ENCODE data around the gene RPS6KA5.
"Not testable (repeated sequence)": the region's sequence is repeated elsewhere in the genome, so short reads cannot be mapped to it uniquely, and the experiment has no call there.

RPS6KA5 gene

DNA sequence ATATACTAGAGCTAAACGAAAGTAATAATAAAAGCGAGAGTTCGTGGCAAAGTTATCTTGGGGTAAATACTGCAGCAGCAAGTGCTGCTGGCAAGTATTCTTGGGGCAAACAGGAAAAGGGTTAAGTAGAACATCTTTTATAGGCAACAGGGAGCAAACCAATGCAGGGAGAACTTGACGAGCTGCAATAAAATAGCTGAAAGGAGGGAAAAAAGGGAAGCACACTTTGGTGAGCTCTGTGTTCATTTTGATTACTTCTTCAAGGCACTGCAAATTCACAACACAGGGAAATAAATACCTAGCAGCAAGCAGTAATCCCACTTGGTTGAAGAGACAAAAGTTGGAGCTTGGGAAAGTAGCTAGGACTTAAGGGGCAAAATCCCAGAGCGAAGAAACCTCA, 201.9 kb downstream of the RPS6KA5 start:
- DNase-seq = no peak

DNA sequence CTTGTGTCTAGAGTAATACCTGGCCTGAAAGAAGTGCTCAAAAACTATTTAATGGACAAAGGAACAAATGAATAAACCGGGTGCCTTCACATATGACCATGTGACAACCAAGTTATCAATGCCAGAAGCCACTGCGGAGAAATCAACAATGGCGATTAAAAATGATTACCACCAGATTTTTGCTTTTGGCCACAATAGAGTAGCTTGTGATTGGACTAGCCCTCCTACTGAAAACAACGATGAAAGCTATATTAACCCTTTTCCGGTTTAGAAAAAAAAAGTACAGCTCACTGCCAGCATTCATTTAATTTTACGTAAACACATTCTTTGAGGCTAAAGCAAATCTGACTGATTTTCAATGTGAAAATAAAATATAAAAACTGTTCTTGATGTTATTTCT, 202.6 kb downstream of the RPS6KA5 start:
- DNase-seq = no peak

- DNase-seq = not testable (repeated sequence)
Measured at GRCh38 chr14:90856115-90856514, 204.3 kb downstream of the RPS6KA5 start.

GRCh38 chr14:90853116-90853515, 207.3 kb downstream of the RPS6KA5 start:
- no peak for DNase-seq

- DNase-seq = no peak
Measured at GRCh38 chr14:90851327-90852036, 209.0 kb downstream of the RPS6KA5 start.

DNA sequence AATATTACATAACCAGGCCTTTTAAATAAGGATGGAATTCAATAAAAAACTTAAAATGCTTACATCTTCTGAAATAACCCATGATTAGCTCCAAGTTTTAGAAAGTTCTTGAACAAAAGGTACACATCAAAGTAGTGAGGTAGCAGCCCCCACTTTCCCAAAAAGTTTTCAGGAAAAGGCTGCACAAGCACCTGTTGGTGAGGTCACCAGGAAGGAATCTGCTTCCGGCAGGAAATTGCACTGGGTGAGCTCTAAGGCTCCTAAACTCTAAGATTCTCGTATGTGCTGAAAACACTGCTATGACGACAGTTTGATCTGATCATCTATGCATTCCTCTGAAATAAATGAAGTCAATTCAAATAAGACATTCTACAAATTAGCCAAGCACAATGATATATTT, 210.0 kb downstream of the RPS6KA5 start:
- no peak for DNase-seq

GRCh38 chr14:90849787-90850444, 210.5 kb downstream of the RPS6KA5 start:
- DNase-seq = no peak

GRCh38 chr14:90848944-90849731, 211.3 kb downstream of the RPS6KA5 start:
- no peak for DNase-seq

- DNase-seq = no peak
Measured at GRCh38 chr14:90846511-90846910, 213.9 kb downstream of the RPS6KA5 start.

GRCh38 chr14:90844321-90844720, 216.1 kb downstream of the RPS6KA5 start:
- DNase-seq = peak; percentile 41

DNA sequence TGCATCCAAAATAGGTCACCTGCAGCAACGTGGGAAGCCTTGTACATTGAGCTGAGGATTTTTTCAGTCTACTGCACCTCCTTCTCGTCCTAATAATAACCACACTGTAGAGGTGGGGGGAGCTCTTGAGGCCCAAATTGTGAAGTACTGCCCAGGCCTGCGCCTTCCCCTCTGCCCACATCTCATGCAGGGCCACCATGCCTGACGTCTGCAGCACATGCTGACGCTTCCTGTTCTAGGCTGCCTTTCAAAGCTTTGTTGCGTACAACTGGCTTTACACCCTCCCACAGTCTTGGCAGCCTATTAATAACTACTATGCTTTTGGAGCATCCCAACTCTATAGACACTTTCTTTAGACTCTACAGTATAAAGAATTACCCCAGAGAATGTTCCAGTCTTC, 217.7 kb downstream of the RPS6KA5 start:
- DNase-seq = peak; percentile 38

GRCh38 chr14:90840667-90841066, 219.8 kb downstream of the RPS6KA5 start:
- peak; percentile 15 for DNase-seq

DNA sequence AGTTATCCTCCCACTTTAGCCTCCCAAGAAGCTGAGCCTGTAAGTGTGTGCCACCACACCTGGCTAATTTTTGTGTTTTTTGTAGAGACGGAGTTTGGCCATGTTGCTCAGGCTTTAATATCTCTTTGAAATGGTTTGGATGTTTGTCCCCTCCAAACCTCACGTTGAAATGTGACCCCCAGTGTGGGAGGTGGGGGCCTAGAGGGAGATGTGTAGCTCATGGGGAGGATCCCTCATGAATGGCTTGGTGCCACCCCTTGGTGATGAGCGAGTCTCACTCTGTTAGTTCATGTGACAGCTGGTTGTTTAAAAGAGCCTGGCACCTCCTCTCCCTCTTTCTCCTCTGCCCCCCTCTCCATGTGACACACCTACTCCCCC, 220.6 kb downstream of the RPS6KA5 start:
- DNase-seq = peak; percentile 24

- peak; percentile 40 for DNase-seq
Measured at GRCh38 chr14:90839024-90839888, 221.2 kb downstream of the RPS6KA5 start.

DNA sequence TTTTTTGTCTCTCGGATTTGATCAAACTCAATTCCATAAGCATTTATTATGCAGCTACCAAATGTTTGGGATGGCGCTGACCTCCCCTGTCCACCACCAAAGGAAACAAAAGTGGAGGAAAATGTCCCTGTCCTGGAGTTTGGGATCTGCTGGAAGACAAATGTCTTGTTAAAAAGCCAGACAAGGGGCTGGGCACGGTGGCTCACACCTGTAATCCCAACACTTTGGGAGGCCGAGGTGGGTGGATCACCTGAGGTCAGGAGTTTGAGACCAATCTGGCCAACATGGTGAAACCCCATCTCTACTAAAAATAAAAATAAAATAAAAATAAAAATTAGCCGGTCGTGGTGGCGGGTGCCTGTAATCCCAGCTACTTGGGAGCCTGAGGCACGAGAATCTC, 221.9 kb downstream of the RPS6KA5 start:
- DNase-seq = not testable (repeated sequence)

GRCh38 chr14:90837355-90837754, 223.1 kb downstream of the RPS6KA5 start:
- DNase-seq = peak; percentile 30

- DNase-seq = no peak
Measured at GRCh38 chr14:90836692-90837063, 223.8 kb downstream of the RPS6KA5 start.

- no peak for DNase-seq
Measured at GRCh38 chr14:90831821-90832220, 228.6 kb downstream of the RPS6KA5 start.

- DNase-seq = no peak
Measured at GRCh38 chr14:90830931-90831701, 229.3 kb downstream of the RPS6KA5 start.

GRCh38 chr14:90829677-90830076, 230.8 kb downstream of the RPS6KA5 start:
- no peak for DNase-seq

DNA sequence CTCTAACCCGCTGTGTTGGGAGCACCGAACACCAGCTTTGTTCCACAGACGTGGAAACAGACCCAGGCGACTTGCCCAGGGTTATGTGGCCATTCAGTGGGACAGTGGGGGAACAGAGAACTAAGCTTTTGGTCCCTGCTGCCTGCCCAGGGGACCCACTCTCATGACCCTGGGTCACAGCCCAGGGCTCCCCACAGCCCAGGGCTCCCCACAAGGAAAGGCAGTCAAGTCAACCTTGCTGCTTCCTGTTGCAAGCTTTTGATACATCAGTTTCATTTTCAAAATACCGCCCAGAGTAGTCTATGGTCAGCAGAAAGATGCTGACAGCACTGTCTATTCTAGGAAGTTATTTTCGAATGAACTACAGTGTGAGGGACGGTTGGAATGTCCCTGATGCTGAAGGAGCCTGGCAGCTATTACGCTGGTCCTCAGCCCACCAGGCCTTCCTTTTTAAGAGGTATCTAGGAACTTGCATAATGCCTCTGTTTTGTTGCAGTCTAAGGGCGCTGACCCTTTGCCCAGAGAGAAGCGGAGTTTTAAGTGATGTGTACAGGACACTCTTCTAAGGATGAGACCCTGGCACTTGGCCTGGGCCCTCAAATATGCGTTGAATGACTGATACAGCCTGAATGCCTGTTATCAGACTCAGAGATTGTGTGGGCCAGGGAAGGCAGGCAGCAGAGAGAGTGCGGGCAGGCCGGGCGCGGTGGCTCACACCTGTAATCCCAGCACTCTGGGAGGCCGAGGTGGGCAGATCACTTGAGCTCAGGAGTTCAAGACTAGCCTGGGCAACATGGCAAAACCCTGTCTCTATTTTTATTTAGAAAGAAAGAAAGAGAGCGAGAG, 231.6 kb downstream of the RPS6KA5 start:
- DNase-seq = peak; percentile 70
